Choroid plexus epithelial cell (primary cell): ENCODE results near the gene SYNGR1.
A peak's percentile ranks its signal among the peaks of the same experiment; 100 is the strongest.
"Not testable (repeated sequence)": the region's sequence is repeated elsewhere in the genome, so short reads cannot be mapped to it uniquely, and the experiment has no call there.

Experiments used
- DNase-seq: peaks from one replicate; pipeline ENCODE4 v3.0.0-alpha.2; 2010; ENCODE audit warnings: low read depth
- H3K4me3 ChIP-seq: 2 replicates; pipeline ENCODE4 v1.5.1; 2011; ENCODE audit warnings: low read depth, mild to moderate bottlenecking, control low read depth, low read length, moderate library complexity
- TF ChIP-seq, protein P1 (sequence below): conservative IDR thresholded peaks from 2 replicates; pipeline ENCODE4 v1.5.1; 2011; ENCODE audit warnings: low read depth, mild to moderate bottlenecking, control low read depth, inconsistent platforms, low read length, moderate library complexity

The SYNGR1 gene

GRCh38 chr22:39327995-39328754, 21.6 kb upstream of the SYNGR1 start:
- no peak overlapping the region for H3K4me3 ChIP-seq
- DNase-seq, result peak; percentile 58
- TF ChIP-seq, protein P1, sequence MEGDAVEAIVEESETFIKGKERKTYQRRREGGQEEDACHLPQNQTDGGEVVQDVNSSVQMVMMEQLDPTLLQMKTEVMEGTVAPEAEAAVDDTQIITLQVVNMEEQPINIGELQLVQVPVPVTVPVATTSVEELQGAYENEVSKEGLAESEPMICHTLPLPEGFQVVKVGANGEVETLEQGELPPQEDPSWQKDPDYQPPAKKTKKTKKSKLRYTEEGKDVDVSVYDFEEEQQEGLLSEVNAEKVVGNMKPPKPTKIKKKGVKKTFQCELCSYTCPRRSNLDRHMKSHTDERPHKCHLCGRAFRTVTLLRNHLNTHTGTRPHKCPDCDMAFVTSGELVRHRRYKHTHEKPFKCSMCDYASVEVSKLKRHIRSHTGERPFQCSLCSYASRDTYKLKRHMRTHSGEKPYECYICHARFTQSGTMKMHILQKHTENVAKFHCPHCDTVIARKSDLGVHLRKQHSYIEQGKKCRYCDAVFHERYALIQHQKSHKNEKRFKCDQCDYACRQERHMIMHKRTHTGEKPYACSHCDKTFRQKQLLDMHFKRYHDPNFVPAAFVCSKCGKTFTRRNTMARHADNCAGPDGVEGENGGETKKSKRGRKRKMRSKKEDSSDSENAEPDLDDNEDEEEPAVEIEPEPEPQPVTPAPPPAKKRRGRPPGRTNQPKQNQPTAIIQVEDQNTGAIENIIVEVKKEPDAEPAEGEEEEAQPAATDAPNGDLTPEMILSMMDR, result peak; percentile 11

- not testable (repeated sequence) for H3K4me3 ChIP-seq, DNase-seq
Observed at GRCh38 chr22:39330553-39330952, 19.2 kb upstream of the SYNGR1 start.

GRCh38 chr22:39332441-39333064, 17.2 kb upstream of the SYNGR1 start:
- TF ChIP-seq, protein P1, result no peak
- DNase-seq, result no peak
- H3K4me3 ChIP-seq, result no peak overlapping the region

DNA sequence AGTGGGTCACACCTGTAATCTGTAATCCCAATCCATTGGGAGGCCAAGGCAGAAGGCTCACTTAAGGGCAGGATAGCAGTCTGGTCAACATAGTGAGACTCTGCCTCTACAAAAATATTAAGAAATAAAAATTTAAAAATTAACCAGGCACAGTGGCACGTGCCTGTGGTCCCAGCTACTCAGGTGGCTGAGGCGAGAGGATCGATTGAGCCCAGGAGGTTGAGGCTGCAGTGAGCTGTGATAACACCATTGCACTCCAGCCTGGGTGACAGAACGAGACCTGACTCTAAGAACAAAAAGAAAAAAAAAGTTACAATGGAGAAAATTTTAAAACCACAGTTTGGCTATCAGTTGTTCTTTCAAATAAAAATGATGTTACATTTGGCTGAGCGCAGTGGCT, 13.4 kb upstream of the SYNGR1 start:
- no peak for DNase-seq
- no peak overlapping the region for H3K4me3 ChIP-seq
- TF ChIP-seq, protein P1, result no peak

GRCh38 chr22:39339775-39340174, 10.0 kb upstream of the SYNGR1 start:
- peak; percentile 55 for DNase-seq
- H3K4me3 ChIP-seq, result not testable (repeated sequence)

DNA sequence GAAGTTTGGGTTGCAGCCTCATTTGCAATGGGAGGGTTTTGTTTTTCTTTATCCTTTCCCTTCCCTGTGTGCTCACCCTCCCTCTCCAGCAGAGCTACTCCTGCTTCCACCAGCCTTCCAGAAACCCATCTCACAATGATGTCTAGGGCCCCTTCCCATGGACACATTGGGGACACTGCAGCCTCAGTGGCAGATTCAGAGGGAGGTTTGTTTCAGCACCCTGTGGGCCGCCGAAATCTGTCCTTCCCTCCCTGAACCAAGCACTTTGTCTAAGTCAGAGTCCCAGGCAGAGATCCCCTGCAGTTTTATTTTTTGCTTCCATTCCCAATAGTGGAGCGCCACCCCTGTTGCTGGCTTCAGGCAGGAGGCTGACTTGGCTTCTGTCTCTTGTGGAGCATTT, 8.6 kb upstream of the SYNGR1 start:
- TF ChIP-seq, protein P1, result no peak
- DNase-seq, result no peak
- H3K4me3 ChIP-seq, result no peak overlapping the region

- peak; percentile 80 for DNase-seq
- H3K4me3 ChIP-seq, result no peak overlapping the region
- TF ChIP-seq, protein P1, result peak; percentile 97
Observed at GRCh38 chr22:39343259-39344045, 6.3 kb upstream of the SYNGR1 start.
